ENCODE measurements around the gene TAF3.

DNA sequence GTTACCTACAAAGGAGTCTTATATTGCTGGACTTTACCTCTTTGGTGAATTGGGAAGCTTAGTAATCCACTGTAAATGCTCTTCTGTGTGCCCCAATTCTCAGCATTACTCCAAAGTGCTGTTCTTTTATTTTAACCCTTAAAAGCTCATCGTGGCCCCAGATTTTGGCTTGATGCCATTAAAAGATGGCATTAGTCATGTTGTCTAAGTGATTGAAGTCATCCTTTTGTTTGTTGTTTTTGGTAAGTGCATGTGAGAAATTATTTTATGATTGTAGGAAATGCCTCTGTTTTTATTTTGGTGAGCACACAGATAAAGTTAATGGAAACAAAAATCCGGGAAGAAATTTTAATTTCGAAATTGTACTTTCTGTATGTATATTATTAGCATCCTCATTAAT lies 153.6 kb downstream of the TAF3 start:
- TF ChIP-seq, protein P1, sequence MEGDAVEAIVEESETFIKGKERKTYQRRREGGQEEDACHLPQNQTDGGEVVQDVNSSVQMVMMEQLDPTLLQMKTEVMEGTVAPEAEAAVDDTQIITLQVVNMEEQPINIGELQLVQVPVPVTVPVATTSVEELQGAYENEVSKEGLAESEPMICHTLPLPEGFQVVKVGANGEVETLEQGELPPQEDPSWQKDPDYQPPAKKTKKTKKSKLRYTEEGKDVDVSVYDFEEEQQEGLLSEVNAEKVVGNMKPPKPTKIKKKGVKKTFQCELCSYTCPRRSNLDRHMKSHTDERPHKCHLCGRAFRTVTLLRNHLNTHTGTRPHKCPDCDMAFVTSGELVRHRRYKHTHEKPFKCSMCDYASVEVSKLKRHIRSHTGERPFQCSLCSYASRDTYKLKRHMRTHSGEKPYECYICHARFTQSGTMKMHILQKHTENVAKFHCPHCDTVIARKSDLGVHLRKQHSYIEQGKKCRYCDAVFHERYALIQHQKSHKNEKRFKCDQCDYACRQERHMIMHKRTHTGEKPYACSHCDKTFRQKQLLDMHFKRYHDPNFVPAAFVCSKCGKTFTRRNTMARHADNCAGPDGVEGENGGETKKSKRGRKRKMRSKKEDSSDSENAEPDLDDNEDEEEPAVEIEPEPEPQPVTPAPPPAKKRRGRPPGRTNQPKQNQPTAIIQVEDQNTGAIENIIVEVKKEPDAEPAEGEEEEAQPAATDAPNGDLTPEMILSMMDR (IDR thresholded peaks at IDR 0.05): no peak
- TF ChIP-seq POLR2AphosphoS5 (IDR thresholded peaks at IDR 0.05): no peak

All from breast epithelium (tissue), 3 donors.